Measurements from ENCODE around the gene TBP.
"Not testable (repeated sequence)": the region's sequence is repeated elsewhere in the genome, so short reads cannot be mapped to it uniquely, and the experiment has no call there.

The TBP gene

GRCh38 chr6:170554013-170554795, at the start of gene TBP:
Gene TBP (plus strand): TSS chr6:170554369. CDS start chr6:170557030, 2,661 bp downstream.
- peak; percentile 99 for DNase-seq

- DNase-seq = no peak
Measured at GRCh38 chr6:170504479-170504878, 49.7 kb upstream of the TBP start.

GRCh38 chr6:170505306-170505705, 48.9 kb upstream of the TBP start:
- no peak for DNase-seq

GRCh38 chr6:170506446-170506845, 47.7 kb upstream of the TBP start:
- DNase-seq = no peak

GRCh38 chr6:170507728-170508127, 46.4 kb upstream of the TBP start:
- DNase-seq = not testable (repeated sequence)

- not testable (repeated sequence) for DNase-seq
Measured at GRCh38 chr6:170508275-170508674, 45.9 kb upstream of the TBP start.

GRCh38 chr6:170508892-170509722, 45.1 kb upstream of the TBP start:
- DNase-seq = not testable (repeated sequence)

- DNase-seq = no peak
Measured at GRCh38 chr6:170509723-170510018, 44.5 kb upstream of the TBP start.

GRCh38 chr6:170510631-170511030, 43.5 kb upstream of the TBP start:
- DNase-seq = no peak

- DNase-seq = no peak
Measured at GRCh38 chr6:170512249-170512648, 41.9 kb upstream of the TBP start.

- DNase-seq = no peak
Measured at GRCh38 chr6:170514908-170515307, 39.3 kb upstream of the TBP start.

GRCh38 chr6:170516783-170517616, 37.2 kb upstream of the TBP start:
- peak; percentile 85 for DNase-seq

GRCh38 chr6:170522565-170523183, 31.5 kb upstream of the TBP start:
- DNase-seq = peak; percentile 75

- DNase-seq = no peak
Measured at GRCh38 chr6:170523256-170524171, 30.7 kb upstream of the TBP start.

- DNase-seq = no peak
Measured at GRCh38 chr6:170524172-170524502, 30.0 kb upstream of the TBP start.

- DNase-seq = no peak
Measured at GRCh38 chr6:170525795-170526194, 28.4 kb upstream of the TBP start.

GRCh38 chr6:170527995-170528394, 26.2 kb upstream of the TBP start:
- DNase-seq = not testable (repeated sequence)

GRCh38 chr6:170529839-170530469, 24.2 kb upstream of the TBP start:
- peak; percentile 87 for DNase-seq

GRCh38 chr6:170532867-170533488, 21.2 kb upstream of the TBP start:
- DNase-seq = no peak

- DNase-seq = no peak
Measured at GRCh38 chr6:170533792-170534191, 20.4 kb upstream of the TBP start.

- no peak for DNase-seq
Measured at GRCh38 chr6:170535004-170535403, 19.2 kb upstream of the TBP start.

Data from islet precursor cell (in vitro differentiated cells).